SK-N-SH treated with all-trans-retinoic acid at 6 μM for 48 hours (cell line): ENCODE measurements around the gene TBC1D26.
"Not testable (repeated sequence)": the region's sequence is repeated elsewhere in the genome, so short reads cannot be mapped to it uniquely, and the experiment has no call there.

Experiments
- ARNTL ChIP-seq: fragments of 450-650 bp; formaldehyde crosslinking; IDR thresholded peaks from 2 replicates; pipeline ENCODE4 v1.5.0; 2020; ENCODE audit warnings: low read depth, mild to moderate bottlenecking, moderate library complexity, borderline replicate concordance
- ESRRG ChIP-seq: fragments of 250-450 bp; sonication (Bioruptor Pico); IDR thresholded peaks from 2 replicates; pipeline ENCODE4 v1.6.1; 2021; ENCODE audit warnings: mild to moderate bottlenecking
- ISL1 ChIP-seq: fragments of 250-450 bp; sonication (Bioruptor Pico); IDR thresholded peaks from 2 replicates; pipeline ENCODE4 v2.1.2; 2022; ENCODE audit warnings: mild to moderate bottlenecking, moderate library complexity
- PATZ1 ChIP-seq: fragments of 250-450 bp; sonication (Bioruptor Pico); IDR thresholded peaks from 2 replicates; pipeline ENCODE4 v1.8.0; 2020; ENCODE audit warnings: mild to moderate bottlenecking, moderate library complexity, borderline replicate concordance
- RARB ChIP-seq: fragments of 250-450 bp; sonication (Bioruptor Pico); IDR thresholded peaks from 2 replicates; pipeline ENCODE4 v1.8.0; 2021; ENCODE audit warnings: mild to moderate bottlenecking, moderate library complexity
- SNAI2 ChIP-seq: fragments of 250-450 bp; sonication (Bioruptor Pico); IDR thresholded peaks from 2 replicates; pipeline ENCODE4 v1.5.0; 2020; ENCODE audit warnings: mild to moderate bottlenecking, moderate library complexity
- TCF4 ChIP-seq: fragments of 250-450 bp; sonication (Bioruptor Pico); IDR thresholded peaks from 2 replicates; pipeline ENCODE4 v1.8.0; 2021; ENCODE audit warnings: mild to moderate bottlenecking, moderate library complexity, borderline replicate concordance
- ZNF565 ChIP-seq: fragments of 450-650 bp; formaldehyde crosslinking; conservative IDR thresholded peaks from 2 replicates; pipeline ENCODE4 v1.5.0; 2020; ENCODE audit warnings: low read depth, mild to moderate bottlenecking, moderate library complexity
- TF ChIP-seq, protein P1 (sequence below): fragments of 250-450 bp; sonication (Bioruptor Pico); IDR thresholded peaks from 2 replicates; pipeline ENCODE4 v1.8.0; 2021; ENCODE audit warnings: low read depth, mild to moderate bottlenecking, moderate library complexity, borderline replicate concordance

GRCh38 chr17:15787363-15788075 is 55.4 kb downstream of the TBC1D26 start:
- not testable (repeated sequence) for TF ChIP-seq PATZ1 (CRISPR knock-in tag); ESRRG; TCF4 (CRISPR knock-in tag); ARNTL (CRISPR knock-in tag); ISL1 (CRISPR knock-in tag); SNAI2 (CRISPR knock-in tag); ZNF565; RARB (CRISPR knock-in tag)
- TF ChIP-seq, protein P1, sequence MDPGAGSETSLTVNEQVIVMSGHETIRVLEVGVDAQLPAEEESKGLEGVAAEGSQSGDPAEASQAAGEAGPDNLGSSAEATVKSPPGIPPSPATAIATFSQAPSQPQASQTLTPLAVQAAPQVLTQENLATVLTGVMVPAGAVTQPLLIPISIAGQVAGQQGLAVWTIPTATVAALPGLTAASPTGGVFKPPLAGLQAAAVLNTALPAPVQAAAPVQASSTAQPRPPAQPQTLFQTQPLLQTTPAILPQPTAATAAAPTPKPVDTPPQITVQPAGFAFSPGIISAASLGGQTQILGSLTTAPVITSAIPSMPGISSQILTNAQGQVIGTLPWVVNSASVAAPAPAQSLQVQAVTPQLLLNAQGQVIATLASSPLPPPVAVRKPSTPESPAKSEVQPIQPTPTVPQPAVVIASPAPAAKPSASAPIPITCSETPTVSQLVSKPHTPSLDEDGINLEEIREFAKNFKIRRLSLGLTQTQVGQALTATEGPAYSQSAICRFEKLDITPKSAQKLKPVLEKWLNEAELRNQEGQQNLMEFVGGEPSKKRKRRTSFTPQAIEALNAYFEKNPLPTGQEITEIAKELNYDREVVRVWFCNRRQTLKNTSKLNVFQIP (CRISPR knock-in tag), result not testable (repeated sequence)
